Fibroblast of lung (primary cell): ENCODE results near the gene DDX10. TPM values are rescaled to one million over a fixed set of nuclear protein-coding genes. Genes with fewer than 3 reads are reported as not detected.
A peak's percentile ranks its signal among the peaks of the same experiment; 100 is the strongest.

Experiments used
- DNase-seq, 2 donors: peaks; one replicate each; pipeline versions ENCODE4 v3.0.0 to v3.0.0-alpha.2; 2010; ENCODE audit warnings: low read depth in 2 of 2
- H2AFZ ChIP-seq: 2 replicates; pipeline ENCODE4 v1.5.1; 2012; ENCODE audit warnings: low read length, control low read depth, inconsistent platforms
- H3K27ac ChIP-seq: 2 replicates; pipeline ENCODE4 v1.5.1; 2011; ENCODE audit warnings: low read length, control low read depth; ENCODE audit not compliant: insufficient read depth
- H3K27me3 ChIP-seq: 2 replicates; pipeline ENCODE4 v1.5.1; 2011; ENCODE audit warnings: mild to moderate bottlenecking, low read length; ENCODE audit not compliant: control insufficient read depth, insufficient read depth
- H3K36me3 ChIP-seq: 2 replicates; pipeline ENCODE4 v1.5.1; 2011; ENCODE audit warnings: low read length; ENCODE audit not compliant: control insufficient read depth, insufficient read depth
- H3K4me1 ChIP-seq: 2 replicates; pipeline ENCODE4 v1.5.1; 2011; ENCODE audit warnings: low read length; ENCODE audit not compliant: control insufficient read depth, insufficient read depth; ENCODE audit errors: extremely low read depth
- H3K4me2 ChIP-seq: 2 replicates; pipeline ENCODE4 v1.5.1; 2011; ENCODE audit warnings: low read length, control low read depth; ENCODE audit not compliant: insufficient read depth; ENCODE audit errors: extremely low read depth
- H3K4me3 ChIP-seq, 4 experiments: fragments of 200-600 bp in 1 of 4; sonication (generic) in 1 of 4; replicated peaks in 1 of 4; 2 replicates each; pipeline ENCODE4 v1.5.1; 2011 to 2016; ENCODE audit warnings: low read length in 4 of 4, low read depth in 3 of 4, mild to moderate bottlenecking in 3 of 4, control low read depth in 2 of 4, inconsistent platforms in 1 of 4, mixed read lengths in 1 of 4; ENCODE audit not compliant: insufficient read depth in 1 of 4; ENCODE audit errors: control extremely low read depth in 1 of 4
- H3K79me2 ChIP-seq: 2 replicates; pipeline ENCODE4 v1.5.1; 2012; ENCODE audit warnings: mild to moderate bottlenecking, low read length, inconsistent platforms; ENCODE audit not compliant: control insufficient read depth, insufficient read depth
- H3K9ac ChIP-seq: 2 replicates; pipeline ENCODE4 v1.5.1; 2011; ENCODE audit warnings: mild to moderate bottlenecking, low read length, control low read depth; ENCODE audit not compliant: insufficient read depth
- H3K9me3 ChIP-seq: 2 replicates; pipeline ENCODE4 v1.5.1; 2012; ENCODE audit warnings: low read depth, low read length; ENCODE audit not compliant: control insufficient read depth, insufficient read depth
- H4K20me1 ChIP-seq: 2 replicates; pipeline ENCODE4 v1.5.1; 2011; ENCODE audit warnings: low read length; ENCODE audit not compliant: control insufficient read depth, insufficient read depth; ENCODE audit errors: extremely low read depth
- EZH2 ChIP-seq: IDR thresholded peaks from 2 replicates; pipeline ENCODE4 v1.5.1; 2012; ENCODE audit warnings: low read length, control low read depth, mild to moderate bottlenecking; ENCODE audit errors: missing control alignments
- polyA plus RNA-seq, 2 donors: library from polyadenylated mRNA; depleted of rRNA in 1 of 2; stranded (reverse) in 1 of 2; unstranded in 1 of 2; fragments of >200 nt; gene quantifications; 2 replicates each; pipeline ENCODE4 v1.2.1, GENCODE V29; 2011 to 2012; ENCODE audit warnings: missing spikeins in 1 of 2
- total RNA-seq: library from RNA; depleted of rRNA; stranded (reverse); fragments of >200 nt; gene quantifications from 2 replicates; pipeline ENCODE4 v1.2.1, GENCODE V29; 2014
- TF ChIP-seq, protein P1 (sequence below), 2 donors: IDR thresholded peaks in 1 of 2; conservative IDR thresholded peaks in 1 of 2; 1 replicate in 1 of 2; 2 replicates in 1 of 2; pipeline ENCODE4 v1.5.1; 2011 to 2012; ENCODE audit warnings: low read length in 2 of 2, control low read depth in 1 of 2, inconsistent platforms in 1 of 2, low read depth in 1 of 2, mild to moderate bottlenecking in 1 of 2

Gene DDX10
- total and polyA plus RNA-seq, 2 donors (not counting 1 experiment from before 2014, with no cell fraction given): 18.5 to 20.7 TPM

DNA sequence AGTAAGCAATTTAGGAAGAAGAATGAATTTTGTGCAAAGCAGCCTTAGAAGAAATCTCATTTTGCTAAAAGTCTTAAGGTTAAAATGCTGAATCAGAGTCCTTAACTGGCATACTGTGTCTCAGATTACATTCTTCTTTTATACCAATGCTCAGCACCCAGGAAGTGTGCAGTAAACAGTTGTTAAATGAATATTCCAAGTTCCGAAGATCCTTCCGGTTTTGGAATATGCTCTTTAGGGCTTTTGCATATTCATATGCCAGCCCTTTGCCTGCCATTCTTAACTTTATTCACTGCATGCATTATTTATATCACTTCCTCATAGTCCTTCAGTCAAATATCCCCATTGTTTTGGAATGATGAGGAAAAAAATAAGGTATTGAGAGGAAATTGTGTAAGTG lies 242.0 kb downstream of the DDX10 start:
- H3K79me2 ChIP-seq: no peaks in the 10 kb centered on the region
- no peaks in the 10 kb centered on the region for H3K9me3 ChIP-seq
- H3K4me2 ChIP-seq: peak overlapping the region; percentile 20
- no peak overlapping the region for H3K4me3 ChIP-seq
- no peaks in the 10 kb centered on the region for H3K36me3 ChIP-seq
- H3K27me3 ChIP-seq: no peaks in the 10 kb centered on the region
- no peaks in the 10 kb centered on the region for H4K20me1 ChIP-seq
- no peak overlapping the region for H2AFZ ChIP-seq
- peak; percentile 48 to 54 for DNase-seq
- TF ChIP-seq, protein P1, sequence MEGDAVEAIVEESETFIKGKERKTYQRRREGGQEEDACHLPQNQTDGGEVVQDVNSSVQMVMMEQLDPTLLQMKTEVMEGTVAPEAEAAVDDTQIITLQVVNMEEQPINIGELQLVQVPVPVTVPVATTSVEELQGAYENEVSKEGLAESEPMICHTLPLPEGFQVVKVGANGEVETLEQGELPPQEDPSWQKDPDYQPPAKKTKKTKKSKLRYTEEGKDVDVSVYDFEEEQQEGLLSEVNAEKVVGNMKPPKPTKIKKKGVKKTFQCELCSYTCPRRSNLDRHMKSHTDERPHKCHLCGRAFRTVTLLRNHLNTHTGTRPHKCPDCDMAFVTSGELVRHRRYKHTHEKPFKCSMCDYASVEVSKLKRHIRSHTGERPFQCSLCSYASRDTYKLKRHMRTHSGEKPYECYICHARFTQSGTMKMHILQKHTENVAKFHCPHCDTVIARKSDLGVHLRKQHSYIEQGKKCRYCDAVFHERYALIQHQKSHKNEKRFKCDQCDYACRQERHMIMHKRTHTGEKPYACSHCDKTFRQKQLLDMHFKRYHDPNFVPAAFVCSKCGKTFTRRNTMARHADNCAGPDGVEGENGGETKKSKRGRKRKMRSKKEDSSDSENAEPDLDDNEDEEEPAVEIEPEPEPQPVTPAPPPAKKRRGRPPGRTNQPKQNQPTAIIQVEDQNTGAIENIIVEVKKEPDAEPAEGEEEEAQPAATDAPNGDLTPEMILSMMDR (conservative IDR thresholded peaks at IDR 0.05 in 1 of 2, IDR thresholded peaks at IDR 0.05 in 1 of 2; ENCODE audit: low read depth in 1 of 2, low read length in 2 of 2): no peak
- TF ChIP-seq EZH2: no peak
- H3K4me1 ChIP-seq: peaks cover 5% of the 10 kb centered on the region
- no peak overlapping the region for H3K9ac ChIP-seq
- H3K27ac ChIP-seq: no peak overlapping the region

DNA sequence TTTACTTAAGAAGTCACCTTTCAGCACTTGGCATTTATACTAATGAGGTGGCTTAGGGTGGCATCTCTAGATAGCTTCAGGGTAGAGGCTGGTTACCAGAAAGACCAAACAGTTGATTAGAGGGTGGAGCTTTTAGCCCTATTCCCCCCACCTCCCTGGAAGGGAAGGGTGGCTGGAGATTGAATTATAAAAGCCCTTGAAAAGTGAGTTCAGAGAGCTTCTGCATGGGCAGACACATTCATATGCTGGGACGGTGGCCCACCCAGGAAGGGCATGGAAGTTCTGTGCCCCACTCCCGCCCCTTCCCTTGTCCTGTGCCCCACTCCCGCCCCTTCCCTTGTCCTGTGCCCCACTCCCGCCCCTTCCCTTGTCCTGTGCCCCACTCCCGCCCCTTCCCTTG lies 244.2 kb downstream of the DDX10 start:
- DNase-seq: no peak
- H4K20me1 ChIP-seq: no peaks in the 10 kb centered on the region
- no peak for TF ChIP-seq EZH2
- TF ChIP-seq, protein P1 (conservative IDR thresholded peaks at IDR 0.05 in 1 of 2, IDR thresholded peaks at IDR 0.05 in 1 of 2; ENCODE audit: low read depth in 1 of 2, low read length in 2 of 2): no peak
- no peaks in the 10 kb centered on the region for H3K9me3 ChIP-seq
- H3K4me2 ChIP-seq: no peak overlapping the region
- H3K9ac ChIP-seq: no peak overlapping the region
- no peak overlapping the region for H2AFZ ChIP-seq
- no peaks in the 10 kb centered on the region for H3K27me3 ChIP-seq
- peaks cover 5% of the 10 kb centered on the region for H3K4me1 ChIP-seq
- no peaks in the 10 kb centered on the region for H3K79me2 ChIP-seq
- H3K27ac ChIP-seq: no peak overlapping the region
- H3K36me3 ChIP-seq: no peaks in the 10 kb centered on the region
- no peak overlapping the region for H3K4me3 ChIP-seq

DNA sequence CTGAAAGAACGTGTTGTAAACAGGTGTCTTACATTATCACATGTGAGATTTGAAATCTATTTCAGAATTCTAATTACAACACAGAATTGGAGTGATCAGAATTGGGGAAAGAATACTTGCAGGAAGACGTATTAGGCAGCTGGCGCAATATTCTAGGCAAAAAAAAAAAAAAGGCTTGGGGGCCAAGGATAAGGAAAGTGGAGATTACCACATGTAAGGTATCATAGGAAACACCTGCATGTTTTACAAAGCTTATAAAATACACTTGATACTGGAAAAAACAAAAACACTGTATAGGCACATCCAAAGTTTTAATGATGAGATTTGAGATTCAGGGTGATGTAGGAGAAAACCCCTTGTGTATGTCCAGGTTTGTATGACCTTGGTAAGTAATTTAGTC lies 245.1 kb downstream of the DDX10 start:
- no peak for DNase-seq
- Histone ChIP-seq H3K79me2 (no peaks in the 10 kb centered on the region), H2AFZ (no peak overlapping the region), H4K20me1 (no peaks in the 10 kb centered on the region), H3K27me3 (no peaks in the 10 kb centered on the region), H3K27ac (no peak overlapping the region), H3K36me3 (no peaks in the 10 kb centered on the region), H3K4me1 (peaks cover 5% of the 10 kb centered on the region), H3K4me2 (no peak overlapping the region), H3K4me3 (no peak overlapping the region), H3K9me3 (no peaks in the 10 kb centered on the region), H3K9ac (no peak overlapping the region)
- TF ChIP-seq, protein P1 (conservative IDR thresholded peaks at IDR 0.05 in 1 of 2, IDR thresholded peaks at IDR 0.05 in 1 of 2; ENCODE audit: low read depth in 1 of 2, low read length in 2 of 2): no peak
- TF ChIP-seq EZH2: no peak
